Measurements from ENCODE around the gene ORMDL3.
"Not testable (repeated sequence)": the region's sequence is repeated elsewhere in the genome, so short reads cannot be mapped to it uniquely, and the experiment has no call there.

Gene ORMDL3

DNA sequence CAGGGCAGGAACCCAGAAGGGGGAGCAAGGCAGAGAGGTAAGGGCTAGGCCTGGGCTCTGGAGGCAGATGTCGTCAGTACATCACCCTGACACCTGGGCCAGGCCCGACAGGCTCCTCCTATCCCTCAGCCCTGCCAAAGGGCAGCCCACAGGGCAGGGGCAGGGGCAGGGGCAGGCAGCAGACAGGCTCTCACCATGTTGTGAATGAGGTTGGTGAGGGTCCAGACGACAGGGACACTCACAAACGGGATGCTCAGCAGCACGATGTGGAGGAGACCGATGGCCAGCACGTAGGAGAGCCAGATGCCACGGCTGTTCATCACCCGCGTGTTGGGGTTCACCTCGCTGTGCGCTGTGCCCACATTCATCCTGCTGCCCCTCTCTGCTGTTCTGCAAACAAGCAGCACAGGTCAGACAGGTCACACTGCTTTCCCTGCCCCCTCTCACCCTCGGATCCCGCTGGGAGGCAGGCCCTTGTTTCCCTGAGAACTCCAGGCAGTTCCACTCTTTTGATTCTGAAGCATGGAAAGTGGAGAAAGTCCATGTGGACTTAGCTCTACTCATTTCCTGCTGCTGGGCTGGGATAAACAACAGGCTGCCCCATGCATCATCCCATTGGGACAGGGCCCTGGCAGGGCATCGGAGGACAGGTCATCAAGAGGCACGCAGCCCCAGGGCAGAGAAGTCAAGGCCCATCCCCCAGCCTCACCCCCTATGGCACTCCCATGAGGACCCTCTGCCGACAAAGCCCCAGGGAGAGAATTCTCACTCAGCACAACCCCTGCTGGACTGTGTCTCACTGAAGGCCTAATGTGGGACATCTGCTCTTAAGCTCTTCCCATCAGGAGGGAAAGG is 3.3 kb downstream of the ORMDL3 start:
- DNase-seq: no peak

- DNase-seq: no peak
Measured at GRCh38 chr17:39923230-39923629, 4.2 kb downstream of the ORMDL3 start.

DNA sequence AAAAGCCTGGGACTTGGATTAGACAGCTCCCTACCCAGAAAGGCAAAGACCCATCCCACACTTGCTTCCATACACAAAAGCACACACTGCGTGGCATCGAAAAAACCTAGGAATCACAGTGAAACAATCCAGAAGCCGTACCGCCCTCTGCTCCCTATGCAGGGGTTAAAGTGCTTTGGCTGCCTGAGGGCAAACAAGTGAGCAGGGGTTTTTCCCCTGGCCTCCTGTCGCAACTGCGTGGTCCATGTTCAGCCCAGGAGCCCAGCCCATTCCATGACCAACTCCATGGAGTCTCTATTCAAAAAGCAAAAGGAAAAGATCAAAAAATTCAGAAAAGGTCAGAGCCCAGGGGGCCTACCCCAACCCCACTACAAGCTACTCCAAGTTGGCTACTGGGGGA is 5.4 kb downstream of the ORMDL3 start:
- DNase-seq: no peak

DNA sequence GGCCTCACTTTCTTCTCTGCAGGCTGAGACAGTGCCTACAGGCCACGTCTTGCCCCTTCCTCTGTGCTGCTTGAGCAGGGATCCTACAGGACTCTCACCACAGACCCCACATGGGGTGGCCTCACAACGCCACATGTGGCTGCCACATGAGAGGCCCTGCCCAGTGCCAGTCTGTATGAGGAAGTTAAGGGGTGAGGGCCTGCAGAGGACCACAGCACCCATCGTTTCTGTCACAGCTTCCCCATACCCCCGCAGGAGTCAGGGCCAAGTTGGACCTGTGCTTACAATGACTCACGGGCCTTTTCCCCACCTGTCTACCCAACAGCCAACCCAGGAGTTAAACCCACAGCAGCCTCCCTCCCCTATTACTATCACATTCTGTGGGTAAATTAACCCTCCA is 6.1 kb downstream of the ORMDL3 start:
- DNase-seq: no peak

- no peak for DNase-seq
Measured at GRCh38 chr17:39920218-39921210, 6.9 kb downstream of the ORMDL3 start.

DNA sequence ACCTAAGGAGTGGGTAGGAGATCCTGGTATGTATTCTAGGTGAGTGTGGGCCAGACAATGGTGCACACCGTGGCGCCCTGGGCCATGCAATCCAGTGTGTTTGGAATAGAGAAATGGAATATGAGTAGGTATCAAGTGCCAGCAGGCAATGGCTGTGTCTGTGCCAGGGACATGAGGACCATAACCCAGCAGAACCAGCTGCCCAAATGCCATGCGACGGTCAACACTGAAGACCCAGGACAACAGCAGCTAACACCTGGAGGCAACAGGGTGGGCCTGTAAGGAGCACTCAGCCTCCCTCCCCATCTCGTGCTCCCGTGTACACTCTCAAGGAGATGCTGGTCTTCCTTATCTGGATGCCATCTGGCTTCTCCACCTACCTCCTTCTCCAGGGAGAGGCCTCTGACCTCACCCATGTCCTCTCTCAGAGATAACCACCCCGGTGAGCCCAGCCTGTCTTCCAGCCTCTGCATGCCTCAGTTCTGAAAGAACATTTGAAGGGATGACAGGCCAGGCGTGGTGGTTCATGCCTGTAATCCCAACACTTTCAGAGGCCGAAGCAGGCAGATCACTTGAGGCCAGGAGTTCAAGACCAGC is 8.2 kb downstream of the ORMDL3 start:
- DNase-seq: no peak

GRCh38 chr17:39916918-39917317 is 10.5 kb downstream of the ORMDL3 start:
- no peak for DNase-seq

- DNase-seq: no peak
Measured at GRCh38 chr17:39915559-39915958, 11.8 kb downstream of the ORMDL3 start.

DNA sequence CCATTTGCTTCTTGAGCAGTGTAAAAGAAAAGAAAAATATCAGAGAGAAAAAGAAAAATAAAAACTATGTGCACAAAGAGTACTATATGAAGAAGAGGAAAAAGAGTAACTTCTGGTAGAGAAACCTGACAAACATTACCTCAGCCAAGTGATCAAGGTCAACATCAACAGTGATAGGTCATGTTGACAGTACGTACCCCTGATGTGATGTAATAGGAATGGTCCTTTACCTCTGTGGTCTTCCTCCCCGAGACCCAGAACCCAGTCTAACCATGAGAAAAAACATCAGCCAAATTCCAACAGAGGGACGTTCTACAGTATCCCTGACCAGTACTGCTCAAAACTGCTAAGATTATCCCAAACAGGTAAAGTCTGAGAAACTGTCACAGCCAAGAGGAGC is 13.4 kb downstream of the ORMDL3 start:
- DNase-seq: no peak

- no peak for DNase-seq
Measured at GRCh38 chr17:39908789-39909352, 18.5 kb downstream of the ORMDL3 start.

DNA sequence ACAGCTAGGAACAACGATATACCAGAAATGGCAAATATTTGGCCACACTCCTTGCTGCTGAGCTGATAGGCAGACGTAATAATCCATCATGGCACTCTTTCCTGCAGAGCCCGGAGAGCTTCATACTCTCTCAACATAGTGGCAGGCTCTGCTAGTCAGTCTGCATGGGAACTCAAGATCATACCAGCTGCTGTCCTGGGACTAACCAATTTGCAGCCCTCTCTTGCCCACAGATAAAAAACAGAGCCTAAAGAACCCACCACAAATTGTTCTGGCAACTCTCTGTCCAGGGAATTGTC is 22.5 kb downstream of the ORMDL3 start:
- no peak for DNase-seq

GRCh38 chr17:39903158-39903884 is 24.1 kb downstream of the ORMDL3 start:
- no peak for DNase-seq

GRCh38 chr17:39902027-39902426 is 25.4 kb downstream of the ORMDL3 start:
- not testable (repeated sequence) for DNase-seq

DNA sequence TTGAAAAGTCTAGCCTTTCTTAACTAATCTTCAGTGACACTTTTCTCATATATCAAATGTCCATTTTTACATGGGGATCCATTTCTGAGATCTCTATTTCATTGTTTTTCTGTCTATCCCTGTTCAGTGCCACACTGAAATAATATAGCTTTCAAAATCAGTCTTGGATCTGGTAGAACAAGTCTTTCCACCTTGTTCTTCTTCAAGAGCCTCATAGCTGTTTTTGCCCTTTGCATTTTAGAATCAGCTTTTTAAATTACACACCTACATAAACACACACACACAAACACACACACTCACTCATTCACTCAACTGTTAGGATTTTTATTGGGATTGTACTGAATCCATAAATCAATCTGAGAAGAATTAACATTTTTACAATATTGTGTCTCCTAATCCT is 28.2 kb downstream of the ORMDL3 start:
- no peak for DNase-seq

GRCh38 chr17:39898088-39898487 is 29.3 kb downstream of the ORMDL3 start:
- DNase-seq: no peak

DNA sequence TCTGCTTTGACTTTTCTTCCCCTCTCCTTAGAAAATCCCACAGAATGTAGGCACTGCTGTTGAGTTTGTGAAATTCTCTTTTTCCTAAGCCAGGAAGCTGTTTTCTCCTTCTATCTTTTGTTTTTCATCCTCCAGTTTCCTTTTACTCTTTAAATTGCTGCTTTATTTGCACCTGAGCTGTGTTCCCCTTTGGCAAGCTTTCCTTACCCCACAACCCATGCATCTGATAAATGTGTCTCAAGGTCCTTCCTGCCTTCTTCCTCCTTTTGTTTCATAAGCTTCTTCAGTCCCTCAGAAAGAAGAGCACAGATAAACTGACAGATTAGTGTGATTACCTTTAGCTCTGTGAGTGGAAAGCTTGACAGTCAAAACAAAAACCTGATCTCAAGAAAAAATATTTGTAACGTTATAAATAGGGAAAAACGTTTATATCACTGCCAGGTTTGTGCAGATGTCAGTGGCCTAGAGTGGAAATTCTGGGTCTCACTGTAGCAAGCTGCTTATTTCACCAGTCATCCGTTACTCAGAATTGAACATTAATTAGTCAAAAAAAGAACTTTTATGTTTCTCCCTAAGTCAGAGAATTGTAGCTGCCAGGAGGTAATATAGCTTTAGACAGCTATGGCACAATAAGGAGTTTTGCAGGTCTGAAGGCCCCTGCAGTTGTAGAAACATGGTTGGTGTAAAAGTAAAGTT is 32.6 kb downstream of the ORMDL3 start:
- DNase-seq: no peak

- no peak for DNase-seq
Measured at GRCh38 chr17:39889200-39889599, 38.2 kb downstream of the ORMDL3 start.

DNA sequence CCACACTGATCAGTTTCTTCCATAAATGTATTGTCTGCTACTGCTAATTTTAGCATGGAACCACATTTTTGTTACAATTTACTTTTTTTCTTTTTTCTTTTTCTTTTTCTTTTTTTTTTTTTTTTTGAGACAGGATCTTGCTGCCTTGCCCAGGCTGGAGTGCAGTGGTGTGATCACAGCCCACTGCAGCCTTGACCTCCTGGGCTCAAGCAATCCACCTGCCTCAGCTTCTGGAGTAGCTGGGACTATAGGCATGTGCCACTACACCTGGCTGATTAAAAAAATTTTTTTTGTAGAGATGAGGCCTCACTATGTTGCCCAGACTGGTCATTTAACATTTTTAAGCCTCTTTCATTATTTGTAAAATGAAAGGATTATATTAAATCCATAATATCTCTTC is 40.3 kb downstream of the ORMDL3 start:
- DNase-seq: no peak

GRCh38 chr17:39886102-39886501 is 41.3 kb downstream of the ORMDL3 start:
- not testable (repeated sequence) for DNase-seq

- DNase-seq: peak in 1 of 2 experiments; percentile 11
Measured at GRCh38 chr17:39872751-39873150, 54.6 kb downstream of the ORMDL3 start.

GRCh38 chr17:39871801-39872200 is 55.6 kb downstream of the ORMDL3 start:
- no peak for DNase-seq
